Smooth muscle cell (in vitro differentiated cells): ENCODE measurements around the gene ZSCAN16. TPM values are rescaled to one million over a fixed set of nuclear protein-coding genes. Genes with fewer than 3 reads are reported as not detected.

Experiments used
- DNase-seq: peaks from one replicate; lab custom pipeline; 2025; ENCODE audit not compliant: unreplicated experiment; lab: John Stamatoyannopoulos, UW
- H2AFZ ChIP-seq: fragments of 200-600 bp; sonication (generic); 2 replicates; pipeline ENCODE4 v1.6.0; 2016; ENCODE audit warnings: antibody characterized with exemption, low read depth, mild to moderate bottlenecking
- H3F3A ChIP-seq: fragments of 200-600 bp; sonication (generic); 2 replicates; pipeline ENCODE4 v1.6.0; 2017; ENCODE audit warnings: antibody characterized with exemption, low read depth
- H3K27ac ChIP-seq: fragments of 200-600 bp; sonication (generic); 2 replicates; pipeline ENCODE4 v1.5.1; 2016; ENCODE audit warnings: low read depth, mild to moderate bottlenecking
- H3K27me3 ChIP-seq: fragments of 200-600 bp; sonication (generic); 2 replicates; pipeline ENCODE4 v1.6.1; 2016; ENCODE audit warnings: low read depth, mild to moderate bottlenecking
- H3K36me3 ChIP-seq: fragments of 200-600 bp; sonication (generic); 2 replicates; pipeline ENCODE4 v1.5.1; 2016; ENCODE audit warnings: low read depth
- H3K4me1 ChIP-seq: fragments of 200-600 bp; sonication (generic); 2 replicates; pipeline ENCODE4 v1.5.1; 2016; ENCODE audit warnings: low read depth
- H3K4me2 ChIP-seq: fragments of 200-600 bp; sonication (generic); 2 replicates; pipeline ENCODE4 v1.6.0; 2016; ENCODE audit warnings: mild to moderate bottlenecking
- H3K4me3 ChIP-seq: fragments of 200-600 bp; sonication (generic); 2 replicates; pipeline ENCODE4 v1.5.1; 2016; ENCODE audit warnings: mild to moderate bottlenecking
- H3K79me2 ChIP-seq: fragments of 200-600 bp; sonication (generic); 2 replicates; pipeline ENCODE4 v1.6.0; 2016; ENCODE audit warnings: low read depth, mild to moderate bottlenecking
- H3K9ac ChIP-seq: fragments of 200-600 bp; sonication (generic); 2 replicates; pipeline ENCODE4 v1.6.0; 2016; ENCODE audit warnings: low read depth
- H3K9me3 ChIP-seq: fragments of 200-600 bp; sonication (generic); replicated peaks from 2 replicates; pipeline ENCODE4 v1.5.1; 2016; ENCODE audit warnings: low read depth
- H4K20me1 ChIP-seq: fragments of 200-600 bp; sonication (generic); 2 replicates; pipeline ENCODE4 v1.6.0; 2016; ENCODE audit warnings: low read depth
- WGBS: methylation state at CpG from one replicate; pipeline ENCODE4 v1.1.7; 2016; ENCODE audit warnings: low lambda C conversion rate; 5-methylcytosine and 5-hydroxymethylcytosine counted together
- polyA plus RNA-seq: library from polyadenylated mRNA; unstranded; fragments of >200 nt; fragmentation: Nextera tagmentation; extraction: Ambion mirVana; gene quantifications from 2 replicates; pipeline ENCODE4 v1.2.1, GENCODE V29; 2016
- total RNA-seq: library from RNA; depleted of rRNA; stranded (reverse); fragments of >200 nt; gene quantifications from 2 replicates; pipeline ENCODE4 v1.2.3, GENCODE V29; 2014
- TF ChIP-seq, protein P1 (sequence below): fragments of 200-600 bp; sonication (generic); IDR thresholded peaks from 2 replicates; pipeline ENCODE4 v1.5.1; 2017; ENCODE audit warnings: borderline replicate concordance, mild to moderate bottlenecking, antibody characterized with exemption; ENCODE audit not compliant: insufficient read depth, poor library complexity, severe bottlenecking

The ZSCAN16 gene
- total and polyA plus RNA-seq, 2 experiments from 2014 or later: 0.81 to 0.86 TPM

DNA sequence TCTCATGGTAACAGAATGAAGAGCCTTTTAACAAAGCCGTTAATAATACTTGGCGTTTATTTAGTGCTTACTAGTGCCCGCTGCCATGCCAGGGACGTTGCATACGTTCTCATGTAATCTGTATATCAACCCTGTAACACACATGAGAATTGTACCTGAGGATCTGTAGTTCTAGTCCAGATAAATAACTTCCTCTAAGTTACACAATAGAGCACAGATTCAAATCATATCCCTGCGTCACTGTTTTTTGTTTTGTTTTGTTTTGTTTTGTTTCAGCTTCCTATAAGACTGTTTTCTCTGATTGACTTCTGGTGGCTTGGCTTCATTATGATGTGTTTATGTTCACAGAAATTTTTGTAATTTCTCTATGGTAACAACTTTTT is 553 bp downstream of the ZSCAN16 start:
- H3K9me3 ChIP-seq: no peaks in the 10 kb centered on the region
- H3K79me2 ChIP-seq: peaks cover 44% of the 10 kb centered on the region
- H3K4me1 ChIP-seq: peaks cover 8% of the 10 kb centered on the region
- peak overlapping the region; percentile 95 for H2AFZ ChIP-seq
- no peak overlapping the region for H3K27ac ChIP-seq
- H3K4me2 ChIP-seq: peak overlapping the region; percentile 91
- peaks cover 34% of the 10 kb centered on the region for H4K20me1 ChIP-seq
- no peaks in the 10 kb centered on the region for H3K27me3 ChIP-seq
- TF ChIP-seq, protein P1, sequence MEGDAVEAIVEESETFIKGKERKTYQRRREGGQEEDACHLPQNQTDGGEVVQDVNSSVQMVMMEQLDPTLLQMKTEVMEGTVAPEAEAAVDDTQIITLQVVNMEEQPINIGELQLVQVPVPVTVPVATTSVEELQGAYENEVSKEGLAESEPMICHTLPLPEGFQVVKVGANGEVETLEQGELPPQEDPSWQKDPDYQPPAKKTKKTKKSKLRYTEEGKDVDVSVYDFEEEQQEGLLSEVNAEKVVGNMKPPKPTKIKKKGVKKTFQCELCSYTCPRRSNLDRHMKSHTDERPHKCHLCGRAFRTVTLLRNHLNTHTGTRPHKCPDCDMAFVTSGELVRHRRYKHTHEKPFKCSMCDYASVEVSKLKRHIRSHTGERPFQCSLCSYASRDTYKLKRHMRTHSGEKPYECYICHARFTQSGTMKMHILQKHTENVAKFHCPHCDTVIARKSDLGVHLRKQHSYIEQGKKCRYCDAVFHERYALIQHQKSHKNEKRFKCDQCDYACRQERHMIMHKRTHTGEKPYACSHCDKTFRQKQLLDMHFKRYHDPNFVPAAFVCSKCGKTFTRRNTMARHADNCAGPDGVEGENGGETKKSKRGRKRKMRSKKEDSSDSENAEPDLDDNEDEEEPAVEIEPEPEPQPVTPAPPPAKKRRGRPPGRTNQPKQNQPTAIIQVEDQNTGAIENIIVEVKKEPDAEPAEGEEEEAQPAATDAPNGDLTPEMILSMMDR: no peak
- H3F3A ChIP-seq: peaks cover 4% of the 10 kb centered on the region
- peak overlapping the region; percentile 60 for H3K9ac ChIP-seq
- no peaks in the 10 kb centered on the region for H3K36me3 ChIP-seq
- DNase-seq: no peak
- WGBS: 31% methylated on average over 6 of the region's 6 CpGs
- H3K4me3 ChIP-seq: peak overlapping the region; percentile 66

DNA sequence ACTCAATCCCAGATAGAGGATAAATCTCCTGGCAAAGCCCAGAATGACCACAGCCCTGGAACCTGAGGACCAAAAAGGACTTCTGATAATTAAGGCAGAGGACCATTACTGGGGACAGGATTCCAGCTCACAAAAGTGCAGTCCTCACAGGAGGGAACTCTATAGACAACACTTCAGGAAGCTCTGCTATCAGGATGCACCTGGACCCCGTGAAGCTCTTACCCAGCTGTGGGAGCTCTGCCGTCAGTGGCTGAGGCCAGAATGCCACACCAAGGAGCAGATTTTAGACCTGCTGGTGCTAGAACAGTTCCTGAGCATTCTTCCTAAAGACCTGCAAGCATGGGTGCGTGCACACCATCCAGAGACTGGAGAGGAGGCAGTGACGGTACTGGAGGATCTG is 992 bp downstream of the ZSCAN16 start:
- Histone ChIP-seq H3K9me3 (no peaks in the 10 kb centered on the region), H3K9ac (no peak overlapping the region), H3K27ac (no peak overlapping the region), H2AFZ (no peak overlapping the region), H3K36me3 (no peaks in the 10 kb centered on the region), H3K79me2 (peaks cover 48% of the 10 kb centered on the region), H3K4me3 (peak overlapping the region; percentile 66), H3F3A (peaks cover 4% of the 10 kb centered on the region), H3K4me1 (peaks cover 8% of the 10 kb centered on the region), H4K20me1 (peaks cover 38% of the 10 kb centered on the region), H3K27me3 (no peaks in the 10 kb centered on the region), H3K4me2 (peak overlapping the region; percentile 91)
- TF ChIP-seq, protein P1: no peak
- WGBS: 92% methylated on average over 4 of the region's 4 CpGs
- DNase-seq: no peak

DNA sequence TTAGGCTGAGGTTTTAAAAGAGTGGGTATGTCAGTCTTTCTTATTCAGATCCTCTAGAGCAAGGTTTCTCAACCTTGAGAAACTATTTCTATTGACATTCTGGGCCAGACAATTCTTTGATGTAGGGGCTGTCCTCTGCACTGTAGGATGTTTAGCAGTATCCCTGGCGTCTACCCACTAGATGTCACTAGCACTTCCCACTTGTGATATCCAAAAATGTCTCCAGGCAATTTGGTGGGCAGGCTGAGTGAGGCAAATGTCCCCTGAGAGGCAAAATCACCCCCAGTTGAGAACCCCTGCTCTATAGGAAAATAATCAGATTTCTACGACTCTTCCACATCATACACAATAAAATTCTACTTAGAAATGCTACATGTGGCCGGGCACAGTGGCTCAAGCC is 9.6 kb downstream of the ZSCAN16 start:
- Histone ChIP-seq H3K79me2 (peaks cover 90% of the 10 kb centered on the region), H3K4me3 (no peak overlapping the region), H3K27me3 (no peaks in the 10 kb centered on the region), H2AFZ (no peak overlapping the region), H3K36me3 (no peaks in the 10 kb centered on the region), H4K20me1 (peaks cover 24% of the 10 kb centered on the region), H3K9me3 (no peaks in the 10 kb centered on the region), H3F3A (peaks cover 7% of the 10 kb centered on the region), H3K9ac (no peak overlapping the region), H3K4me2 (no peak overlapping the region), H3K27ac (no peak overlapping the region), H3K4me1 (peaks cover 19% of the 10 kb centered on the region)
- TF ChIP-seq, protein P1: peak; percentile 28
- no peak for DNase-seq
- WGBS: 67% methylated on average over 3 of the region's 3 CpGs

DNA sequence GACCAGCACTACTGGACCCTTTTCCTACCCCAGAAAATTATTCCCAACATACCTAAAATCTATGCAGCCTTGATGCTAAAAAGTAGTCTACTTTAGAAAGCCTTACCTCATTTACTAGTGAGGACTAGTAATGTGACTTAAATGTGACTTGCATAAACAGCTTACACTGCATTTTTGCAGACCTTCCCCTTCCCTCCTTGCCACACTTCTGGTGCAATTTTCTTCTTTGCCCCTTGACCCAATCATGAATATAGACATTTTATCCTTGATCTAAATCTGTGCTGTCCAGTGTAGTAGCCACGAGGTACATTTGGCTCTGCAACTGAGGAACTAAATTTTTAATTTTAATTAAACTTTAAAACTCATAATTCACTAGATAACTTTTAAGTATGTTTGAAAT is 10.3 kb downstream of the ZSCAN16 start:
- WGBS: 91% methylated on average over 1 of the region's 1 CpG

More for the DNA sequence above, 10.3 kb downstream of the ZSCAN16 start:
- Histone ChIP-seq H4K20me1 (peaks cover 17% of the 10 kb centered on the region), H3K27ac (no peak overlapping the region), H3K9ac (no peak overlapping the region), H3K4me1 (peaks cover 19% of the 10 kb centered on the region), H3K79me2 (peaks cover 83% of the 10 kb centered on the region), H3K9me3 (no peaks in the 10 kb centered on the region), H3K27me3 (no peaks in the 10 kb centered on the region), H3F3A (peaks cover 7% of the 10 kb centered on the region), H2AFZ (no peak overlapping the region), H3K4me2 (no peak overlapping the region), H3K4me3 (no peak overlapping the region), H3K36me3 (no peaks in the 10 kb centered on the region)
- TF ChIP-seq, protein P1: no peak
- no peak for DNase-seq
